Epidermal melanocyte (primary cell): ENCODE data around the gene DLAT.
"Not testable (repeated sequence)": the region's sequence is repeated elsewhere in the genome, so short reads cannot be mapped to it uniquely, and the experiment has no call there.

Experiments
- DNase-seq: peaks from one replicate; pipeline ENCODE4 v3.0.0; 2011; ENCODE audit warnings: low spot score; ENCODE audit not compliant: insufficient read length

Gene DLAT

DNA sequence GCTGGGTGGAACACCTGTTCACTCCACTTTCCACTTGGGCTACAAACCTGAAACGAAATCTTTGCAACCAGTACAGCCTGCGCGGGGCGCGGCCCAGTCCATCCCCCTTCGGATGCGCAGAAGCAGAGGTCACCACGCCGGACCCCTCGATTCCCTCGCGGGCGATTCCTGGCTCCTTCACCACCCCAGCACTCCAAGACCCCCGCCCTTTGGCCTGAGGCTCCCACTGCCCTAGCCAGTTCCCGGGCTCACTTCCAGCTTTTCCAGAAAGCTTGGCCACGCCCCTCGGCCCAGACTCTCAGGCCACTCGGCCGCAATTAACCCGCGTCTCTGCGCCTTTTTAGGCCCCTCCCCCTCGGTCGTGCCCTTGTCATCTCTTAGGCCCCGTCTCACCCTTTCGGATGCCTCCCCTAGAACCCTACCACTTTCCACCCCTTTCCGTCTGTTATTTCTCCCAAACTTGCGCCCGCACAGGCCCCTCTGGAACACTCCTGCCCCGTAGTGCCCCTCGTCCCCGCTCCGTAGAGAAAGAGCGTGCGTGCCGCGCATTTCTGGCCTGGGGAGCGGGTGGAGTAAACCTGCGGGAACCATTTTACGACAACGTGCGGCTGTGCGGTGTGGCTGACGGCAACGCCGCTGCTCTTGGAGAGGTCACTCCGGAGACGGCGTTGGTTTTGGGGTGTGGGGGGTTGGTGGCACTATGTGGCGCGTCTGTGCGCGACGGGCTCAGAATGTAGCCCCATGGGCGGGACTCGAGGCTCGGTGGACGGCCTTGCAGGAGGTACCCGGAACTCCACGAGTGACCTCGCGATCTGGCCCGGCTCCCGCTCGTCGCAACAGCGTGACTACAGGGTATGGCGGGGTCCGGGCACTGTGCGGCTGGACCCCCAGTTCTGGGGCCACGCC, at the start of gene DLAT:
Gene DLAT, plus strand, starts transcription at position 636 of the 906 bp plus-strand sequence. Its CDS starts 65 bp downstream, at position 701.
- DNase-seq = peak; percentile 68

DNA sequence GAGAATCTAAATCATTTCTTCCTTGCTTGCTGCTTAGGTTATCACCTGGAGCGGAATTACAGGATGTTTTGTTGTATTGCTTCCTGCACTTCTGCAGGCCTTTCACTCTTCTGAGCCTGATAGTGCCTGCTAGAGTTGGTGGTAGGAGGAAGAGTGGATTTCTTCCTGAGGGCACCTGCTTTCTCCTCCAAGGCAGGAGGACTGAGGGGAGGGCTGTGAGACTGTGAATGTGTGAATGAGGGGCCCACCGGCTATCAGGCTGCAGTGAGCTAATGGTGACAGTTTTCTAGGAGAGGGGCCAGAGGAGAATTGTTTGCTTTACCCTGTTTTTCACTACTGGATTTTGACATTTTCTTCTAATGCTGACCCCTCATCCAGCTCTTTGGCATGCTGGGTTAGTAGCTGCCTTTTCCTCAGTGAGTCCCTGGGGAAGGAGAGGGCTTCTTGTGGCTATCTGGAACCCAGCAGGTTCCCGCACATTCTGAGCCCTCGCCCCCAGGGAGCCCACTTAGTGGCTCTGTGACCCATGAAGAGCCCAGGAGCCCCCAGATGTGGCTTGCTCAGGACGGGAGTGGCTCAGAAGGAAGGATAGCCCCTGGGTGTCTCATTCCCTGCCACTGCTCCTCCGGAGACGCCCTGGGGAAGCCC, 49.0 kb upstream of the DLAT start:
- DNase-seq = no peak

DNA sequence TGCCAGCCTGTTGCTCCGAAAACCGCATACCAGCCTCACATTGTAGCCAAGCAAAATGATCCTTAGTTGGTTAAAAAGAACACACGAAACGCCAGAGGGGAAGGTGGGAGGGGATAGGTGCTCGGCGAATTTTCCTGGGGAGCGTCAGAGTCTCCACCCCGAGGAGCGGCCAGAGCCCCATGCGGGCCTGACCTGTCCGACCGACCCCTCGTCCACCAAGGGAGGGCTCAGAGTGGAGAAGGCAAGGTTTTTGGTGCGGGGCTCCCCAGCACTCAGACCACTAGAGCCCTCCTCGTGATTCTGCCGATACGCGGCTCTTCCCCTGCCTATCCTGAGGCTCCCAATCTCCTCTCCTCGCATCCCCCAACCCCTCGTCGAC, 48.5 kb upstream of the DLAT start:
- DNase-seq = no peak

DNA sequence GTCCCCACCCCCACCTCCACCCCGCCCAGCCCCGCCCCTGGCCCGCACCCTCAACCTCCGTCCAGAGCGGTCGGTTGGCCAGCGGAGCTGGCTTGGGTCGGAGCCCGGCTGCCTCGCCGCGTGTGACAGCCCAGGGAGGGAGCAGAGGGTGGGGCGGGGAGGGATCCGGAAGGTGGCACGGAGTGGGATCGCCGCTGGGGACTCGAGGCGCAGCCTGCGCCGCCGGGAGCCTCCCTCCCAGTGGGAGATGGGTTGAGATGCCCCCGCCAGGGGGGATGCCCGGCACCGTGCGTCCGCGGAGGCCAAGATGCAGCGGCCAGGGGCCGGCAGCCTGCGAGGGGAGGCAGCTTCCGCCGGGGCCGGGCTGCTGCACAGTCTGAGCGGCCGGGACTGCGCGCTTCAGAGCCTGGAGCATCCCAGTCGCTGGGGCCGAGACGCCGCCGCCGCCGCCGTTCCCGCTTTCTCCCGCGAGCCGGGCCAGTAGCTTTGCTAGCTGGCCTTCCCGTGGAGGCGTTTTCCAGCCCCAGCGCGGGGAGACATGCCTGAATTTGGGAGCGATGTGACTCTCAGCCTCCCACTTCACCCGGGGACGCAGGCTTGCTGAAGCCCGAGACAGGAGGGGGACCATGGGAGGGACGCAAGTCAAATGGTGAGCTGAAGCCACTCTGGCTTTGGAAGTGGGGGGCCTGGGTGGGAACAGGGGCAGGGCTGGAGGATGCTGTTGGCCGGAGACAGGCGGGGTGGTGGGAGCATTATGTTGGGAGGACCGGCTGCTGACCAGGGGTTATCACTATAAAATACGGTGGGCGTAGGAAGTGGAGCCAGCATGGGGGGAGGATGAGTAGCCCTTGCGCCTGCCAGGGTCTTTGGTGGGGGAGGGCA, 47.8 kb upstream of the DLAT start:
- no peak for DNase-seq

DNA sequence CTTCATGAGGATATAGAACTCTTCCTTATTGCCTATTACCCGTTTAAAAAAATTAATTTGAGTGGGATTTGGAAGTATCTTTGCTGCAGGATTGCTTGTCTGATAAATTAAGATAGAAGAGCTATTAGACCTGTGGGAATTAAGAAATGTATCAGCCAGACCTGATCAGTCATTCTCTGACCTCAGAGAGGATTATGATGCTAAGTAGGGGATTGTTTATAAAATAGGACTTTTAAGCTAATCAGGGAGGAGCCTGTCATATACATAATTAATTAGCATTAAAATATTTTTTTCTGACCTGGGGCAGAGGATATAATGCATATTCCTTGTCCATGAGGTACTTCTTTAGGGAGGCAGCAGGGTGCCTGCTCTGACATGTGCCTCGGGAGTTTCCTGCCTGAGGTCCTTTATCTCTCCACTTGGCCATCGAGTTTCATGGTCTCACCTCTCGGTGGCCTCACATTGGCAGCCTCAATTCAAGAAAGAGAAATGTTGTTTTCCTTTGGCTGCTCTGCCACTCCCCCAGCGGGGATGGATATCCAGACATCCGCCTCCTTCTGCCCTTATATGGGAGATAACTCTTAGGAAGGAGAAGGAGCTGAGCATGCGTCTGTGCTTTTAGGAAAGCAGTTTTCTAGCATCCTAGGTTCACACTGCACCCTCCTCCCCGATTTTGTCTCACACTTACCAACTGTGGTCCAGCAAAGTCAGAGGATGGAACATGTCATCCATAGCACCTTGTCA, 47.0 kb upstream of the DLAT start:
- peak; percentile 89 for DNase-seq

DNA sequence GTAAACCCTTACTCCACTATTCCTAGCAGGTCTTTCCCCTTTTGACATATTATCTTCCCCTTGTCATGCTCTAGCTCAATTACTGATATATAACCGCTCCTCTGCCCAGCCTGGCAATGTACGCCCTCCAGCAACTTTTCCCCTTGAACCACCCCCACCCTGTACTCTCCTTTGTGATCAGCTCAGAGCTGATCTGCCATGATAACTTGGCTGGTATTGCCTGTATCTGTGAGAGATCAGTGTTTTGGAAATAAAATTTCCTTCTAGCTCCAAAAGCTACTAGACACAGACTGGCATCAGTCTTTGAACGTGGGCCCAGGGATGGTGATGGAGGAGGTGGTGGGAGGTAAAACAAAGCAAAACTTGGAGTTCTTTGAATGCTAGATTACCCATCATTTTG, 45.1 kb upstream of the DLAT start:
- DNase-seq = no peak

DNA sequence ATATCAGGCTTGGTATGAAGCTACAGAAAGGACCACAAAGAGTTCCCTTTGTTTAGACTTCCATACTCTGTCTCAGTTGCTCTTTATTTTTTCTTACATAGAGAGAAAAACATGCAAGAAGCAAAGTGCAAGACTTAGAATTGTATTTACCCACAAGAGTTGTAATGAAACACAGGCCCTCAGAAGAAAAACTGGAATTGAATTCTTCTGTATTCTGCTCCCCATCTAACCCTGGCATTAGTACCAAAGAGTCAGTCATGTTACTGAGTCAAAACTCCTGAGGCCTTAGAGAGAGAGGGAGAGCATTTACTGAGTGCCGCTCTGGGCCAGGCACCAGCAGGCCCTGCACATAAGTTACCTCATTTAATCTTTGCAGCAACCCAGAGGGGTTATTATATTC, 43.9 kb upstream of the DLAT start:
- DNase-seq = no peak

DNA sequence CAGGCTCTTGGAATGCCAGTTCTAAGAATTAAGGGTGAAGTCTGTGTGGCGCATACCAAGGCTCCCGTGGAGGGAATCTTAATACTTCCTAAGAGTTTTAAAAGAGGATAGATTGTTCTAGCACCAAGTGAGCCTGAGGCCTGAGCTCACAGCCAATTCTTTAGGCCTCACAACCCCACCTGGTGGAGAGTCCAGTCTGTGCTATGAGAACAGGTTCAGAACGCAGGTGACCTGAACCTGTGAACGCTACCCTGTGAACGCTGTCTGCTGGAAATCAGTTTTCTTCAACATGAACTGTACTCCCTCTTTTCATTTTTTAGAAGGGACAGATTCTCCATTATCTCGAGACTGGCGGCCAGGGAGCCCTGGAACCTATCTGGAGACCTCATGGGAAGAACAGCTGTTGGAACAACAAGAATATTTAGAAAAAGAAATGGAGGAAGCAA, 43.2 kb upstream of the DLAT start:
- no peak for DNase-seq

DNA sequence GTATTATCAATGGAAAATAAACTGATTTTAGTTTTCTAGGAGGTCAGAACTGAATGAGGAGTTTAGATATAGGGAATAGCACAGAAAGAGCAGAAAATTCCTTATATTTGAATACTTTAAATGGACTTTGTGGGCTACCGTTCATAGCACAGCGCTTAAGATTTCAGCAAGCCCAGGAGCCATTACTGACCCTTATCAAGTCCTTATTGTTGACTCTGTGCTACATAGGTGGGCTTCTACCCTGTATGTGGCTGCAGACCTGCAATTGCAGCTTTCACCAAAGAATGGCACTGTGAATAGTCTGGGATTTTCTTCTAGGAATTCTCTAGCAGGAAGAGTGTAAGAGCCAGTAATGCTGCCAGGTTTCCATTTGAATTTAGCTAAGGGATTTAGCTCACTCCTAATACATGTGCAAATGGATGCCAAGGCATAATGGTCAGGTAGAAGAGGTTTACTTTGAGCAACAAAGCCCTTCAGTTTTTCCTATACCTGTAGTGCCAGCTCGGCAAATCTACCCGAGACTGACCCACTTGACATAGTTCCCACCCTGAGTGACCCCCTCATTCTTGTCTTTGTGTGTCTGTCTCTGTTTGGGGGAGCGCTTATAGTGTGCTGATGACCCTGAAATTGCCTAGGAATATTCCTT, 42.5 kb upstream of the DLAT start:
- DNase-seq = no peak

DNA sequence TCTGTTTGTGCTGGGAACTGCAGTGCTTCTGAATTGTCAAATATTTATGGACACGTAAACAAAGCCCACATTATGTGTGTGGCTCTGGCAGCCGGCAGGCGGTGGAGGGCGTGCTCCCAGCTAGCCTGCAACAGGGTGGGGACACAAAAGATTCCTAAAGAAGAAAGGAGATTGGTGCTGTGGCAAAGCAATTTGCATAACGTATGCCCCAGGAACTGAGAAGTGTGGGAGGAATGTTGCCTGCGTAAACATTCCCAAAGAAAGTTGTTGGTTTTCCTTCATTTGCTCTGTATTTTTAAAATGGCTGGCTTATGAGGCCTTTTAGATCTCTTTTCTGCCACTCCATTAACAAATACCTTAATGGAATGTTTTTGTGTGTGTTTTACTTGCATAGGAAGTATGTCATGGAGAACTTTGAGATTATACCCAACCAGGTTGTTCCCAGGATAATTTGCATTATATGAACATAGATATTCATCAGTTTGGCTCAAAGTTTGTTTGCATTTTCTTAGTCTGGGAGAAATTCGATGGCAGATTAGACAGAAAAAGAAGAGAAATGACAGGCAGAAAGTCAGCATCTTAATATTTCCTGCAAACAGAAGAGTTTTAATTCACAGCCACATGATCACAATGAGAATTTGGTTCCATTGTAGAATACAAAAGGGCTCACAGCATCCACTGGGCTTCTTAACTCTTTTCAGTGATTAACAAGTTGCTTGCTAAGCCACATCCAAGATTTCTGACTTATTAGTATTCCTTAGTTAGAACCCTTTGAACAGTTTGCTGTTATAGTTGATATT, 41.8 kb upstream of the DLAT start:
- DNase-seq = peak; percentile 84

DNA sequence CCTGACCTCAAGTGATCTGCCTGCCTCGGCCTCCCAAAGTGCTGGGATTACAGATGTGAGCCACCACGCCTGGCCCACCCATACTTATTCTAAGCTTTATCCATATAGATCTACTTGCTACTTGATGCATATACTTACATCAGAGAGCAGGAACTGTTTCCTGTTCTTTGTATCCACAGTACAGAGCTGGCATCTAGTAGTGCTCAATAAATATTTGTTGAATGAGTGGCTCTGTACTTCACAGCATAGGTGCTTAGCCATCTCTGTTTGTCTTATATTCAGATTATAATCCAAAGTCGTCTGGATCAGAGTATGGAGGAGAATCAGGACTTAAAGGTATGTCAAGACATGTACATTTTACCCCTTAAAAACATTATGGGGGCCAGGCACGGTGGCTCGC, 38.6 kb upstream of the DLAT start:
- DNase-seq = no peak

DNA sequence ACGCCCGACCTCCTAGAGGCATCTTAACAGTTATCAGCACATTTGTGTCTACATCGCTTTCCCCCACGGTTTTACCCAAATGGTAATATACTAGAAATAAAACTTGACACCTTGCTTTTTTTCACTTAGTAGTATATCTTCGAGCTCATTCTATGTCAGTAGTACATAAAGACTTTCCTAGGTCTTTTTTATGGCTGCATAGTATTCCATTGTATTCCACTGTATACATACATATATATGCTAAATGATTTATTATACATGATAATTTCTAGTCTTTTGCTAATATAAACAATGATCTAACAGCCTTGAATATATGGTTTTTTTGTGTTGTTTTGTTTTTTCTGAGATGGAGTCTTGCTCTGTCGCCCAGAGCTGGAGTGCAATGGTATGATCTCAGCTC, 34.8 kb upstream of the DLAT start:
- DNase-seq = no peak

DNA sequence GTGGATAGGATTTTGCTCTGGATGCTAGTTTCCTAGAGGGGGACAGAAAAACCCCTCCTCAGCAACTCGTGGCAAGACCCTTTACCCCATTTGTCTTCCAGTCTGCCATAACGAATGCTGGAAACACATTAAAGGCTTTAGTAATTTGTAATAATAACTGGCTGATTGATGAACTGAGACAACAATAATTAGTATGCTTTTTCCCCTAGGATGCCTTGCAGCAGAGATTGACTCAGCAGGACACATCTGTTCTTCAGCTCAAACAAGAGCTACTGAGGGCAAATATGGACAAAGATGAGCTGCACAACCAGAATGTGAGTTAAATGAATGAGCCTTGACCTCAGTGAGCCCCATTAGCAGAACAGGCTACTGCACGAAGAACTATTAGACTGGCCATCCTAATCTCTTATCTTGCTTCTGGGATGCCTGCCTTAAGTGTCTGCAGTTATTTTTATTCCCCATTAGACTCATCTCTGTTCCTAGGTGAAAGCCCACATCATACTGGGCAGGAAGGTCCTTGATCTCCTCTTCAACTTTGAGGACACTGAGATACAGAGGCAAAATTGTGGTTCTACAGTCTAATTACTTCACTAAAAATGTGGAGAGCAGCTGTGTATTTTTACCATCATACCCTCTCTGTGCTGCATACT, 32.9 kb upstream of the DLAT start:
- DNase-seq = no peak

DNA sequence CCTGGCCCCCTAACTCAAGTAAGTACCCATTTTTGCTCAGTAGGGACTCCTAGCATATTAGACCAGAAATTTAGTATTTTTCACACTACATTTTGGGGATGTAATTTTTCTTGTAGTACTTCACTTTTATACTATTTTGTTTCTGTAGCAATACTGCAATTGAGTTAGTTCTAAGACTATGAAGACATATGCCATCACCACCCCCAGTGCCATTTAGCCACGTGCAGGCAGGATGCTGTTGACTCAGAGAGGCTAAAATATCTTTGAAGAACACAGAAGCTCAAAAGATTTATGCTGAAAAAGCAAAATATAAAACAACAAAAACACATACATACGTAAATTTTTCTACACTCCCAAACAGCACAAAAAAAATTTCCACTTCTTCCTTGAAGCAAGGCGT, 29.1 kb upstream of the DLAT start:
- no peak for DNase-seq

DNA sequence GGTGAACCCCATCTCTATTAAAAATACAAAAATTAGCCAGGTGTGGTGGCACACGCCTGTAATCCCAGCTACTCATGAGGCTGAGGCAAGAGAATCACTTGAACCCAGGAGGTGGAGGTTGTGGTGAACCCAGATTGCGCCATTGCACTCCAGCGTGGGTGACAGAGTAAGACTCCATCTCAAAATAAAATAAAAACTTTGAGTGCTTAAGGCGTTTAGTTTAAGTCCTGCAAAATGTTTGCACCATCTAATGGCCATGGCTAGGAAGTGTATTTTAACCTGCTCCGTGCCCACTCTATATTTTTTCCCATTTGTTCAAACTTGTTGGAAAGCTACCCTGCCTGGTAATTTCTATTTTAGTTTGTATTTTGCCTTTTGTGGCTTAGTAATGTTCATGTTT, 28.5 kb upstream of the DLAT start:
- not testable (repeated sequence) for DNase-seq

DNA sequence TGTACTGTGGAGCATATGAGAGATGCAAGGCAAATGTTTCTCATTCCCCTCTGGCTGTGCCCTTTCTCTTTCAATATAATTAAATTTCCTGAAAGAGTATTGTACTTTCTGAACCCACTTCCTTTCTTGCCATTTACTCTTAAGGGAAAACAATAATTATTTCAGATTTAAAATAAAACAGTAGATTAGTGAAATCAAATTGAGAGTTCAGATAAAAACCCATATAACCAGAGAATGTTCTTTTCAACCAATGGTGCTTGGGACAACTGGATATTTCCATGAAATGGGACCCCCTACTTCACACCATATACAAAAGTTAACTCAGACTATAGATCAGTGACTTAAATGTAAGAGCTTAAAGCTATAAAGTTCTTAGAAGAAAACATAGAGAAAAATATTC, 26.1 kb upstream of the DLAT start:
- no peak for DNase-seq

DNA sequence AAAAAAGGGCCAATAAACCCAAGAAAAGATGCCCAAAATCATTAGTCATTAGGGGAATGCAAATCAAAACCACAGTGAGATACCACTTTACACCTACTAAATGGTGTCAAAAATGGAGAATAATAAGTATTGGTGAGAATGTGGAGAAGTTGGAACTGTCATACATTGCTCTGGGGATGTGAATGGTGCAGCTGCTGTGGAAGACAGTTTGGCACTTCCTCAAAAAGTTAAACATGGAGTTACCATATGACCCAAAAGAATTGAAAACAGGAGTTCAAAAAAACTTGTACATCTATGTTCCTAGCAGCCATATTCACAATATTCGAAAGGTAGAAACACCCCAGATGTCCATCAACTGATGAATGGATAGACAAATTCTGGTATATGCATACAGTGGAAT, 24.5 kb upstream of the DLAT start:
- no peak for DNase-seq

DNA sequence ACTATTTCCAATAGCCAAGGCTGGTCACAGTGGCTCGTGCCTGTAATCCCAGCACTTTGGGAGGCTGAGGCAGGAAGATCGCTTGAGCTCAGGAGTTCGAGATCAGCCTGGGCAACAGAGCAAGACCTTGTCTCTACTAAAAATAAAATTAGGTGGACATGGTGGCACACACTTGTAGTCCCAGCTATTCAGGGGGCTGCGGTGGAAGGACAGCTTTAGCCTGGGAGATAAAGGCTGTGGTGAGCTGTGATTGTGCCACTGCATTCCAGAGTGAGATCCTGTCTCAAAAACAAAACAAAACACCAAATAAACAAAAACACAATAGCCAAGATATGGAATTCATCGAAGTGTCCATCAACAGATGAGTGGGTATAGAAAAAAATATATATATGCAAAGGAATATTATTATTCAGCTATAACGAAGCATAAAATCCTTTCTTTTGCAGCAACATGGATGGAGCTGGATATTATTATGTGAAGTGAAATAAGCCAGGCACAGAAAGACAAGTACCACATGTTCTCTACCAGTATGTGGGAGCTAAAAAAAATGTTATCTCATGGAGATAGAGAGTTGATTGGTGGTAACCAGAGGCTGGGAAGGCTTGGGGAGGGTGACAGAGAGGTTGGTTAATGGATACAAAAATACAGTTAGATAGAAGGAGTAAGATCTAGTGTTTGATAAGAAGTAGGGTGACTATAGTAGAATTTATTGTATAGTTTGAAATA, 22.6 kb upstream of the DLAT start:
- no peak for DNase-seq

DNA sequence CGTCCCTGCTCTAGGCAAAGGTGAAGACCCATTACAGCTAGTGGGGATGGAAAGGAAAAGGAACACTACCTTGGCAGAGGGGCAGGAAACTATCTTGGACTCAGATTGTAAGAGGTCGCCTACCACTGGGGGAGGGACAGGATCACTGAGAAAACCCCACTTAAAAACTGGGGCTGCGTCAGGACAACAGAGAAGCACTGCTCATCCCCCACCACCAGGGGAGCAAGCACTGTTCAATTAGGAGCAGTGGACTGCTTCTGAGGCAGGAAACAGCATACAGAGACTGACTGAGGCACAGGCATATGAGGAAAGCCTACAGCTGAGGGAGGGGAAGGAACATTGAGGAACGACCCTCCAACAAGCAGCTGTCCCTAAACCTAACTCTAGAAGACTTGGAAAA, 20.8 kb upstream of the DLAT start:
- no peak for DNase-seq
